ENCODE measurements around the gene SDK1. TPM values are rescaled to one million over a fixed set of nuclear protein-coding genes. Genes with fewer than 3 reads are reported as not detected.
"Not testable (repeated sequence)": the region's sequence is repeated elsewhere in the genome, so short reads cannot be mapped to it uniquely, and the experiment has no call there.

The SDK1 gene
- total and polyA plus RNA-seq, 2 of the 8 experiments (the other 6 are each of a cell fraction or from before 2014, with no cell fraction given), result 3.3 to 7.2 TPM

- POLR2A ChIA-PET (ENCODE audit: partially characterized antibody); FAIRE-seq; H3K4me3 ChIP-seq (ENCODE audit: extremely low read depth in 1 of 4, insufficient read depth in 2 of 4, low read depth in 3 of 4, low read length in 4 of 4); H3K4me2 ChIP-seq (ENCODE audit: insufficient read depth in 1 of 2, low read depth in 2 of 2, low read length in 2 of 2); H3K18ac ChIP-seq (ENCODE audit: extremely low read depth, low read length); H4K91ac ChIP-seq (replicated peaks; ENCODE audit: insufficient read length, low read length); H3K9me3 ChIP-seq (ENCODE audit: insufficient read depth in 2 of 2, low read depth in 1 of 2, low read length in 1 of 2); H2AFZ ChIP-seq (ENCODE audit: low read length); H3K27me3 ChIP-seq (replicated peaks in 1 of 4; ENCODE audit: control insufficient read depth in 3 of 4, extremely low read depth in 1 of 4, insufficient read depth in 3 of 4, low read length in 3 of 4); H4K20me1 ChIP-seq (replicated peaks in 1 of 2; ENCODE audit: control insufficient read depth in 1 of 2, insufficient read depth in 2 of 2, low read length in 2 of 2); H3K14ac ChIP-seq (ENCODE audit: insufficient read length); H2BK15ac ChIP-seq (ENCODE audit: low read length); H3K4ac ChIP-seq (replicated peaks; ENCODE audit: insufficient read length, low read depth, low read length); H2BK120ac ChIP-seq (replicated peaks; ENCODE audit: low read depth, low read length); H3K4me1 ChIP-seq (replicated peaks in 1 of 4; ENCODE audit: control insufficient read depth in 3 of 4, insufficient read depth in 4 of 4, low read length in 3 of 4); H3K23ac ChIP-seq (ENCODE audit: insufficient read length); H2AK5ac ChIP-seq (ENCODE audit: low read depth, low read length); H3K36me3 ChIP-seq (ENCODE audit: control insufficient read depth in 2 of 4, insufficient read depth in 4 of 4, low read length in 3 of 4); H4K8ac ChIP-seq (ENCODE audit: extremely low read depth, insufficient read depth, low read length); H2BK5ac ChIP-seq (ENCODE audit: low read depth, low read length); DNase-seq (ENCODE audit: low read depth in 1 of 2, low spot score in 2 of 2); H2BK12ac ChIP-seq (ENCODE audit: low read depth, low read length); H3K79me1 ChIP-seq (ENCODE audit: low read depth, low read length); H3K23me2 ChIP-seq (ENCODE audit: low read depth, low read length); H3K9ac ChIP-seq (replicated peaks in 1 of 4; ENCODE audit: extremely low read depth in 1 of 4, low read depth in 3 of 4, low read length in 3 of 4); H3K79me2 ChIP-seq (ENCODE audit: control insufficient read depth in 1 of 2, insufficient read depth in 2 of 2, low read length in 2 of 2); H2BK20ac ChIP-seq (ENCODE audit: low read length); H4K5ac ChIP-seq (ENCODE audit: insufficient read length, low read depth, low read length); H3K27ac ChIP-seq (ENCODE audit: low read depth, low read length); H3K56ac ChIP-seq (replicated peaks; ENCODE audit: insufficient read length, low read depth, low read length): not testable (repeated sequence)
- CTCF ChIA-PET (ENCODE audit: partially characterized antibody), result interaction anchor here (1.7 kb wide), 1 partner anchor 10 kb away, joined by 3 read pairs; no protein-coding TSS in a partner anchor
- 85% methylated on average over 11 of the region's 12 CpGs; no CpG with 5 or more reads in 1 of the 2 experiments for WGBS, 2 experiments (ENCODE audit: extremely low coverage in 1 of 2, insufficient coverage in 1 of 2, insufficient read length in 1 of 2, insufficient replicate concordance in 2 of 2, low coverage in 1 of 2, low lambda C conversion rate in 2 of 2, missing lambda C conversion rate in 1 of 2)
Observed at GRCh38 chr7:3941706-3942105, 640.7 kb downstream of the SDK1 start.
